ES-I3 (cell line): ENCODE measurements around the gene EFCAB8.
"Not testable (repeated sequence)": the region's sequence is repeated elsewhere in the genome, so short reads cannot be mapped to it uniquely, and the experiment has no call there.

ENCODE experiments used
- H3K36me3 ChIP-seq: 2 replicates; pipeline ENCODE4 v1.6.1; 2013; ENCODE audit warnings: mild to moderate bottlenecking, low read length, control low read depth, moderate library complexity; ENCODE audit not compliant: insufficient read depth
- H3K4me1 ChIP-seq: 2 replicates; pipeline ENCODE4 v1.6.1; 2013; ENCODE audit warnings: mild to moderate bottlenecking, control low read depth, low read length; ENCODE audit not compliant: insufficient read depth
- H3K9ac ChIP-seq: 2 replicates; pipeline ENCODE4 v1.6.1; 2013; ENCODE audit warnings: low read depth, mild to moderate bottlenecking, low read length, moderate library complexity
- H3K9me3 ChIP-seq: 2 replicates; pipeline ENCODE4 v1.6.1; 2013; ENCODE audit warnings: mild to moderate bottlenecking, low read length, moderate library complexity; ENCODE audit not compliant: control insufficient read depth, insufficient read depth

Gene EFCAB8

DNA sequence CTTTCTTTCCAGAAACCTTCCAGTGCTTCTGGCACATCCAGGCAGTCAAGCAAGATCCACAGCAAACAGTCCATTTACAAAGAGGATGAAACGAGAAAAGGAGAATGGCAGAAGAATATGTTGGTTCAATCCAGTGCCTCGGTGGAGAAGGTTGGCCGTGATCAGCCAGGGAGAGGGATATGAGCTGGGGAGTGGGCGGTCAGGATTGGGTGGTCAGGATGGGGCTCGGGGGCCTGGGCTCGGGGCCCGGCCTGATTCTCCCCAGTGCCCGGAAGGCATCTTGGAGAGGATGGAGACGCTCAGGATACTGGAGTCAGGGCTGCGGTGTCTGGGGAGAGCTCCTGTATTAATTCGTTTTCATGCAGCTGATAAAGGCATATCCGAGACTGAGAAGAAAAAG is 61.3 kb downstream of the EFCAB8 start:
- Histone ChIP-seq H3K4me1 (no peaks in the 10 kb centered on the region), H3K9ac (no peak overlapping the region), H3K9me3 (no peaks in the 10 kb centered on the region), H3K36me3 (no peaks in the 10 kb centered on the region)

DNA sequence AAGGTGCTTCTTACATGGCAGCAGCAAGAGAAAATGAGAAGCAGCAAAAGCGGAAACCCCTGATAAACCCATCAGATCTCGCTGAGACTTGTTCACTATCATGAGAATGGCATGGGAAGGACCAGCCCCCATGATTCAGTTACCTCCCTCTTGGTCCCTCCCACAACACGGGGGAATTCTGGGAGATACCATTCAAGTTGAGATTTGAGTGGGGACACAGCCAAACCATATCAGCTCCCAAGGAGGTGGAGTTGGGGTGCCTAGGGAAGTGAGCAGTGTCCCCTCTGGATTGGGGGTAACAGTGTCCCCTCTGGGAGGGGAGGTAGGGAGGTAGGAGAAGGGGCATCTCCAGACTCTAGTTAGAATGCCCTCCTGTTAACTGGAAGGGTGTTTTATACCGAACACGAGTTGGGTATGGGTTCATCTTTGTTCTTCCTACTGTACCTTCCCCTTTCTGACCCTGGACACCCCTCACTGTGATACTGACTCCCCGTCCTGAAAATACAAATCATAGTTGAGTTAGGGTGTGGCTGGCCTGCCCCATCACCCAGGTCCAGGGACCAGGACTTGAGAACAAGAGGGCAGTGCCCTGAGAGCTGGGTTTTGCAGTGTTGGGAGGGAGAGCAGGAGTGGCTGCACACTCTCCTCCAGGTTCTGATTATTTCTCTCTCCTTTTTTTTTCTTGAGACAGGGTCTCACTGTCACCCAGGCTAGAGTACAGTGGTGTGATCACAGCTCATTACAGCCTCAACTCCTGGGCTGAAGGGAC is 62.0 kb downstream of the EFCAB8 start:
- Histone ChIP-seq H3K4me1 (no peaks in the 10 kb centered on the region), H3K9ac (no peak overlapping the region), H3K9me3 (no peaks in the 10 kb centered on the region), H3K36me3 (no peaks in the 10 kb centered on the region)

DNA sequence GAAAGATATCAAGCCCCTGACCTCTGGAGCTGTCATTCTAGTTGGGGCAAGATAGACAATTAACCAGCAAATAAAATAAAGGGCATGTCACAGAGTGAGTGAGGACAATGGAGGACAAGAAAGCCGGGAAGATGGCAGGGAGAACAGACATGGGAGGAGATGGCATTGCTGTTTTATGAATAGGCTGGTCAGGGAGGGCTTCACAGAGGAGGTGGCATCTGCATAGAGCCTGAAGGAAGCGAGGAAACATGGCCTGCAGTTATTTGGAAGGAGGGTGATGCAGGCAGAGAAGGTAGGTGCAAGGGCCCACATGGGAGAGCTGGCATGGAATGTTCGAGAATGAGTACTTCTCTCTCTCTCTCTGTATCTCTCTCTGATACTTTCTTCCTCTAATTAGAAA is 63.7 kb downstream of the EFCAB8 start:
- Histone ChIP-seq H3K9ac (no peak overlapping the region), H3K36me3 (no peaks in the 10 kb centered on the region), H3K9me3 (no peaks in the 10 kb centered on the region), H3K4me1 (no peaks in the 10 kb centered on the region)

DNA sequence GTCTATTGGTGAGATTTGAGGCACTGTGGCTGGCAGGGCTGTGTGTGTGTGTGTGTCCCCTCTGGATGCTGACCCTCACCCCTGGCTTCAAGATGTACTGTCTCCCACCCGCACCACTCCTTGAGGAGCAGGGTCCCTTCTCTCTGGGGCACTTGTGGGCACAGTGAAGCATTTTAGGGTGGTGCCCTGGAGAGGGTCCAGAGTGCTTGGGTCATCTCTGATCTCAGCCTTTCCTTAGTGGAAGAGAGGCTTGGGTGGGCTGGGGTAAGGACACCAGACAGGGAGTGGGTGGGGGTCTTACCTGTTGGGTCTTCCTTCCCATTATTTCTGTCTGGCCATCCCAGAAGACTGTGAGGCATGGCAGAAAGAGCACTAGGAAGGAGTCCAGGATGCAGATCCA is 66.1 kb downstream of the EFCAB8 start:
- H3K4me1 ChIP-seq, result no peaks in the 10 kb centered on the region

DNA sequence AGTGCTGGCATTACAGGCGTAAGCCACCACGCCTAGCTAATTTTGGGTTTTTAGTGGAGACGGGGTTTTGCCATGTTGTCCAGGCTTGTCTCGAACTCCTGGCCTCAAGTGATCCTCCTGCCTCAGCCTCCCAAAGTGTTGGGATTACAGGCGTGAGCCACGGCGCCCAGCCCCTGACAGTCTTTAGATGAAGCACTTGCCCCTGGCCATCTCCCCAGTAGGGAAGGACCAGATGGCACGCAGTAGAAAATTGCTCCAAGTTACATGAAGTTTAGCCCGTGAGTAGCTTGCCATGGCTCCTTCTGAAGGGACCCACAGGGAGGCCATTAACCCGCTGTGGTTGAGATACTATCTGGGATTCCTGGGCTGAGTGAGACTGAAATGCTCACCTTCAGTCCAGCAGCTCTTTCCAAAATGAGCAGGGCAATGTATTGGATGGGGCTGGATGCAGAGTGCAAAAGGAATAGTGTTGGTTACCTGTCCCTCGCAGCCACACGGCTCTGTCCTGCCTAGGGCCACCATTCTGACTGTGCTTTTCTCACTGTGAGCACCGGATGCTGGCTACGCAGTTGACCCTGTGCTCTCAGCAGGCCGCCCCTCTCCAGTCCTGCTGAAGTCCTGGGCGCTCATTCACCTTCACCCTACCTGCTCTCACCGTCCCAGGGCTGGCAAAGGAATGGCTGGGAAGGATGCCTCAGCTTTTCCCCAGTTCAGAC is 66.9 kb downstream of the EFCAB8 start:
- no peaks in the 10 kb centered on the region for H3K9me3 ChIP-seq
- H3K4me1 ChIP-seq, result no peaks in the 10 kb centered on the region
- H3K36me3 ChIP-seq, result no peaks in the 10 kb centered on the region
- H3K9ac ChIP-seq, result no peak overlapping the region

More for the DNA sequence above, 66.1 kb downstream of the EFCAB8 start:
- Histone ChIP-seq H3K36me3 (no peaks in the 10 kb centered on the region), H3K9ac (no peak overlapping the region), H3K9me3 (no peaks in the 10 kb centered on the region)

DNA sequence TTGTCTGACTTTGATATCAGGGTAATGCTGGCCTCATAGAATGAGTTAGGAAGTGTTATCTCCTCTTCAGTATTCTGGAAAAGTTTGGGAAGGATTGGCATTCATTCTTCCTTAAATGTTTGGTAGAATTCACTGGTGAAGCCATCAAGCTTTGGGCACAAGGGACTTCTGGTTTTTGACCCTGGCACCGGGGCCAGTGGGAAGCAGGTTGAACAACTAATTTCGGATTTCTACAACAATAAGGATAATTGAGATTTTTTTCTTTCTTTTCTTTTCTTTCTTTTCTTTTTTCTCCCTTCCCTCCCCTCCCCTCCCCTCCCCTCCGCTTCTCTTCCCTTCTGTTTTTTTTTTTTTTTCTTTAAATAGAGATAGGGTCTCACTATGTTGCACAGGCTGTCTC is 70.4 kb downstream of the EFCAB8 start:
- Histone ChIP-seq H3K36me3 (no peaks in the 10 kb centered on the region), H3K9ac (no peak overlapping the region), H3K9me3 (no peaks in the 10 kb centered on the region), H3K4me1 (no peaks in the 10 kb centered on the region)

DNA sequence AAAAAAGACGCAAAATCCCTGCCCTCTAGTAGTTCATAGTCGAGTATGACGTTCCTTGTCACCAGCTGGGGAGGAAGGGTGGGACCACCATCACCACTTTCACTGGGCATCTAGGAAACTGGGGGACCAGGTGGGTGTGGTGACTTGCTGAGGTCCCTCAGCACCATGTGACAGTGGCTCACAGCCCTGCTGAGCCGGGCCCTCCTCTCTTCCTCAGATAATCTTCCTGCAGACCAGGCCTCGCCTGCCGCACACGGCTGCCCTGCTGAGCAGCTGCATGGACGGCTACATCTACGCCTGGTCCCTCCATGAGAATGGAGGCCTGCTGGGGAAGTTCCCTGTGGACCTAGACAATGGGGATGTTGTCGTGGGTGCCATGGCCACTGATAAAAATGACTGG is 71.5 kb downstream of the EFCAB8 start:
- no peaks in the 10 kb centered on the region for H3K4me1 ChIP-seq
- no peaks in the 10 kb centered on the region for H3K36me3 ChIP-seq
- H3K9me3 ChIP-seq, result no peaks in the 10 kb centered on the region
- H3K9ac ChIP-seq, result no peak overlapping the region

DNA sequence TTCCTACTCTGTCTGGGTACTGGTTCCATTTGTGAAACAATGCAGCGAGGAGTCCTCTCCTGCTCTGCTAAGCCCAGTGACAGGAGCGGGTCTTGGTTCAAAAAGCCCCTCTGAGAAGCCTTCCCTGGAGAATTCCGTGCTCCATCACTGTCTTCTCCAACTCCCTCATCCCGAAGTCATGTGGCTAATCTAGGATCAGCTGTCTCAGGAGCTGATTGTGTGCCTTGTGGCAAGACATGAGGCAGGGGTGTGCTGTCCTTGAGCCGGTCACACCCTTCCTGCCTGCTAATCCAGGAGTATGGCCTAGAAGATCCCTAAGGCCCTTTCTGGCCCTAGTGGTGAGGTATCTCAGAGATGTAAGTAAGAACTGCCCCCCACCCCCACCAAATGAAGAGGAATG is 72.0 kb downstream of the EFCAB8 start:
- no peak overlapping the region for H3K9ac ChIP-seq
- H3K4me1 ChIP-seq, result no peaks in the 10 kb centered on the region
- H3K36me3 ChIP-seq, result no peaks in the 10 kb centered on the region
- H3K9me3 ChIP-seq, result no peaks in the 10 kb centered on the region

DNA sequence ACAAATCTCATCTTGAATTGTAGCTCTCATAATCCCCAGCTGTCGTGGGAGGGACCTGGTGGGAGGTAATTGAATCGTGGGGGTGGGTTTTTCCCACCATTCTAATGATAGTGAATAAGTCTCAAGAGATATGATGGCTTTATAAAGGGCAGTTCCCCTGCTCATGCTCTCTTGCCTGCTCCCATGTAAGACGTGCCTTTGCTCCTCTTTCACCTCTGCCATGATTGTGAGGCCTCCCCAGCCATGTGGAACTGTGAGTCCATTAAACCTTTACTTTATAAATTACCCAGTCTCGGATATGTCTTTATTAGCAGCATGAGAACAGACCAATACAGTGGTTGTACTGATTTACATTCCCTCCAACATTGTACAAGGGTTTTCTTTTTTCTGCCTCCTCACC is 75.9 kb downstream of the EFCAB8 start:
- no peaks in the 10 kb centered on the region for H3K36me3 ChIP-seq
- no peak overlapping the region for H3K9ac ChIP-seq
- H3K4me1 ChIP-seq, result no peaks in the 10 kb centered on the region
- H3K9me3 ChIP-seq, result no peaks in the 10 kb centered on the region

DNA sequence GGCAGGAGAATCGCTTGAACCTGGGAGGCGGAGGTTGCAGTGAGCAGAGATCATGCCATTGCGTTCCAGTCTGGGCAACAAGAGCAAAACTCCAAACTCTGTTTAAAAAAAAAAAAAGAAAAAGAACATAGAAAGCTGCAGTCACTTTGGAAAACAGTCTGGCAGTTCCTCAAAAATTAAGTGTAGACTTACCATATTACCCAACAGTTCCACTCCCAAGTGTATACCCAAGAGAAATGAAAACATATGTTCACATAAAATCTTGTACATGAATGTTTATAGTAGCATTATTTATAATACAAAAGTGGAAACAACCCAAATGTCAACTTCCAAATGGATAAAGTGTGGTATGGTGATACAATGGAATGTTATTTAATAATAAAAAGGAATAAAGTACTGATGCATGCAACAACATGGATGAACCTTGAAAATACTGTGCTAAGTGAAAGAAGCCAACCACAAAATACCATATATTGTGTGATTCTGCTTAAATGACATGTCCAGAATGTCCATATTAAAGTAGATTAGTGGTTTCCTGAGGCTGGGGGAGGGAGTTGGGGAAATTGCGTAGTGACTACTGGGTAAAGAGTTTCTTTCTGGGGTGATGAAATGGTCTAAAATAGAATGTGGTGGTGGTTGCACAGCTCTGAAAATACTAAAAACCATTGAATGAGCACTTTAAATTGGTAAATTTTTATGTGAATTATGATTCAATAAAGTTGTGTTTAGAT is 82.6 kb downstream of the EFCAB8 start:
- Histone ChIP-seq H3K9me3 (no peaks in the 10 kb centered on the region), H3K9ac (no peak overlapping the region), H3K4me1 (peaks cover 3% of the 10 kb centered on the region), H3K36me3 (no peaks in the 10 kb centered on the region)

DNA sequence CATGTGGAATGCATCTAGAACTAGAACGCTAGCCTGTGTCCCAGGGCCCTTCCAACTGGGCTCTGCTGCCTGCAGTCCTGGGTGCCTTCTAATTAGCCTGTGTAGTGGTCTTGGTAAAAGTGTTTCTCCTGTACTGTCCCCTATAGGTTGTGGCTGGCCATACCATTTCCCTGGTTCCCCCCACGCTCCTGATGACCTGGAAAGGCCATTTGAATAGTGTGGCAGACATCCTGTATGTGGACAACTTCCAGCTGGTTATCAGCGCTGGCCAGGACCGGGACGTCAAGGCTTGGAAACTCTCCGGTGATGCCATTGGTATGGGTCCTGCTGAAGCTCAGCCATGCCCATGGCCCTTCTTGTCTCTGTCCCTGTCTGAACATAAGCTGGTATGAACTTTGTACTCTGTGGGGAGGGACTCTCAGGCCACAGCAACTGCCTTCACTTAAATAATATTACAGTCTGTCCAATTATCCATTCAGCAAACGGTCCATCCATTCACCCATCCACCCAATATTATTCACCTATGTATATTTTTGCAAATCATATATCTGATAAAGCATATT is 84.8 kb downstream of the EFCAB8 start:
- H3K9me3 ChIP-seq, result no peaks in the 10 kb centered on the region
- no peak overlapping the region for H3K9ac ChIP-seq
- H3K36me3 ChIP-seq, result no peaks in the 10 kb centered on the region
- peaks cover 3% of the 10 kb centered on the region for H3K4me1 ChIP-seq

DNA sequence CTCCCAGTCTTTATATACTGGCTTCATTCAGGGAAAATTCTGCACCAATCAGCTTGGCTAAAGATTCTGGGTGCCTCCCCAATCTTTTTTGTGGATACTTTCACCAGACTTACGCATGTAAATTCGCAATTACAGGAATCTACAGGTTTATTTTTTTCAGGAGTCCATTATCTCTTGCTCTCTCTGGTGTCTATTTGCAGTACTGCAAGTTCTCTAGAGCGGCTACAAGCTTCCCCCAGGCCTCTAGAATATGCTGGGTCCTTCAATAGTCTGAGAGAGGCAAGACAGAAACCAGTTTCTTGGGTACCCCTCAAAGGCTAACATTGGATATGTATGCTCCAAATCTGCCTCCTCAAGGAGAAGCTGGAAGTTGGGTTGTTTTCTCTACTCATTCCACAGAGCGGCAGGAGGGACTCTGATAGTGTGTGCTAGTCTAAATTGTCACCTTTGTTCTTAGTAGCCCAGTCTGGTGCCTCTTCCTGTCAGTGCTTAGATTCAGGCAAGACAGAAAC is 87.0 kb downstream of the EFCAB8 start:
- no peaks in the 10 kb centered on the region for H3K9me3 ChIP-seq
- no peaks in the 10 kb centered on the region for H3K36me3 ChIP-seq
- peaks cover 5% of the 10 kb centered on the region for H3K4me1 ChIP-seq
- no peak overlapping the region for H3K9ac ChIP-seq

DNA sequence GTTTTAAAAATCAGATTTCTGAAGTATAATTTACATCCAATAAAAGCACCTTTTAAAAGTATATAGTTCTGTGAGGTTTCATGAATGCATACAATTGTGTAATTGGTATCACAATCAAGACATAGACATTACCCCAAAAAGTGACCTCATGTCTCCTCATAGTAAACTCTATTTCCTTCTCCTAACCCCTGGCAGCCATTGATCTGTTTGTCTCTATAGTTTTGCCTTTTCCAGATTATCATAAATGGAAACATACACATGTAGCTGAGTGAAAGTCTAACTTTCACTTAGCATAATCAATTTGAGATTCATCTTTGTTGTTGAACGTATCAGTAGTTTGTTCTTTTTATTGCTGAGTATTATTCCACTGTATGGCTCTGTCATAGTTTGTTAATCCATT is 87.9 kb downstream of the EFCAB8 start:
- Histone ChIP-seq H3K36me3 (no peaks in the 10 kb centered on the region), H3K4me1 (peaks cover 7% of the 10 kb centered on the region), H3K9ac (no peak overlapping the region), H3K9me3 (no peaks in the 10 kb centered on the region)

DNA sequence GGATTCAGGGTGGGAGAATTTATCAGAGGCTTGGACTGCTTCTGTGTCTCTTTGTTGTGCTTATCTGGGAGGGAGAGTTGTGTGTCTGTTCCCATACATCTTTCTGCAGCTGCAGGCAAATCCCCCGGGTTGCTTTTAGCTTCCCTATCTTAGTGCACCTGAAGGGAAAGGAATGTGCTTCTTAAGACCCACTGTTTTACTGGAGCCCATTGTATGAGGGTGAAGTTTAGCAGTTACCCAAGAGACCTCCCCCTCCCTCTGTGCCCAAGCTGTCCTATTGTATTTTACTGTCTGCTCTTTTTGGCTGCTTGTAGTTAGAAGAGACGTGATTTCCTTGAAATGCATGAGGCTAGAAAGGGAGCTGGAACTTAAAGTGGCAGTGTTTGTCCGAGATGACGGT is 91.8 kb downstream of the EFCAB8 start:
- not testable (repeated sequence) for H3K4me1 ChIP-seq, H3K9ac ChIP-seq

More for the DNA sequence above, 91.8 kb downstream of the EFCAB8 start:
- H3K9me3 ChIP-seq, H3K36me3 ChIP-seq: not testable (repeated sequence)
